ENCODE measurements around the gene IGF2.

IGF2 gene

DNA sequence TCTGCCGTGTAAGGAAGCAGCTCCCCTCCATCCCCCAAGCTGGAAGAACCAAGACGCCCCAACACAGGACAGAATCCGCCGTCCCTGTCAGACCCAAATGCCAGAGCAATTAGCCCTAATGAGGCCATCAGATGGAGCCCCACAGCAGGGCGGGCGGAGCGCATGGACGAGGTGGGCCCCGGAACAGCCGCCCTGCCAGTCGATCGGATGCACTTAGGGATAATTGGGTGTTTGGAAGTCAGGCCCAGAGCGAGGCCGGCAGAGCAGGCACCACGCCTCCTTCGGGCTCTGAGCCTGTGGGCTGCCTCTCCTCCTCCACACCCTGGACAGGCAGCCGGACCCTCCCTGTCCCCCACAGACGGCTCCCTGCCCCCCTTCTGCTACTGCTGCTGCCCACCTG is 37.9 kb upstream of the IGF2 start:
- Histone ChIP-seq H3K27me3 (ENCODE audit: insufficient read depth, low read length) (no peaks in the 10 kb centered on the region), H2AK5ac (ENCODE audit: low read length) (no peak overlapping the region), H3K4me1 (ENCODE audit: control insufficient read depth in 1 of 2, insufficient read depth in 2 of 2, low read length in 2 of 2) (no peaks in the 10 kb centered on the region), H2AFZ (ENCODE audit: insufficient read depth, low read length, poor library complexity) (no peak overlapping the region), H3K79me1 (ENCODE audit: low read length) (no peaks in the 10 kb centered on the region), H2BK12ac (ENCODE audit: low read length) (no peak overlapping the region), H3K4ac (ENCODE audit: low read depth, low read length) (no peak overlapping the region), H2BK5ac (ENCODE audit: low read depth, low read length, poor library complexity) (no peak overlapping the region), H4K12ac (ENCODE audit: low read depth, low read length) (no peak overlapping the region), H3K36me3 (ENCODE audit: control insufficient read depth in 1 of 2, insufficient read depth in 2 of 2, low read length in 2 of 2) (no peaks in the 10 kb centered on the region), H3K27ac (ENCODE audit: low read depth, low read length) (no peak overlapping the region), H4K91ac (ENCODE audit: low read depth, low read length) (no peak overlapping the region), H3K4me2 (ENCODE audit: low read length) (no peak overlapping the region), H3K23ac (ENCODE audit: low read length) (no peak overlapping the region), H3K79me2 (ENCODE audit: control insufficient read depth, insufficient read depth, low read length, poor library complexity) (no peaks in the 10 kb centered on the region), H3K9ac (ENCODE audit: low read length) (no peak overlapping the region), H3K18ac (ENCODE audit: low read length) (no peak overlapping the region), H2BK120ac (ENCODE audit: insufficient read depth, low read length, poor library complexity) (no peak overlapping the region), H4K8ac (ENCODE audit: low read depth, low read length) (no peak overlapping the region), H3K9me3 (ENCODE audit: insufficient read depth, low read depth, low read length) (peaks cover 4% of the 10 kb centered on the region), H3K14ac (ENCODE audit: low read length) (no peak overlapping the region), H3K4me3 (ENCODE audit: low read depth, low read length) (no peak overlapping the region)
- no peak for DNase-seq
- WGBS (ENCODE audit: extremely low coverage, insufficient coverage, insufficient read length): no CpG with 5 or more reads among the region's 18 CpGs

DNA sequence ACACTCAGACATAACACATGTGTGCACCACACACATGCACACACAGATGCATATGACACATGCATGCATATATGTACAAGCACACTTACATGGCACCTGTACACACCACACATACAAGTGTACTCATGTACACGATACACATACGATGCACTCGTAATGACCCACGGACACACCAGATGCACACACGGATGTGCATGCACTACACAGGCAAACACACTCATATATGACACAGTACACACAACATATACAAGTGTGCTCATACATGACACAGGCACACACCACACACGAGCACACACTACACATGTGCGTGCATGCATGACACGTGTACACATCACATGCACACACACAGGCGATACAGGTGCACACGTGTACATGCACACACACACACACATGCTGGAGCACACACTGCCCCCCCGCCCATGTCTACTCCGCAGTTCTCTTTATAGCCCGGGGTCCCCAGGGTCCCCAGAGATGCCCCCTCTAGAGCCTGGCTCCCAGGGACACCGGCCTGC is 37.3 kb upstream of the IGF2 start:
- no CpG with 5 or more reads among the region's 14 CpGs for WGBS (ENCODE audit: extremely low coverage, insufficient coverage, insufficient read length)
- H3K4ac ChIP-seq (ENCODE audit: low read depth, low read length): no peak overlapping the region
- H3K18ac ChIP-seq (ENCODE audit: low read length): no peak overlapping the region

DNA sequence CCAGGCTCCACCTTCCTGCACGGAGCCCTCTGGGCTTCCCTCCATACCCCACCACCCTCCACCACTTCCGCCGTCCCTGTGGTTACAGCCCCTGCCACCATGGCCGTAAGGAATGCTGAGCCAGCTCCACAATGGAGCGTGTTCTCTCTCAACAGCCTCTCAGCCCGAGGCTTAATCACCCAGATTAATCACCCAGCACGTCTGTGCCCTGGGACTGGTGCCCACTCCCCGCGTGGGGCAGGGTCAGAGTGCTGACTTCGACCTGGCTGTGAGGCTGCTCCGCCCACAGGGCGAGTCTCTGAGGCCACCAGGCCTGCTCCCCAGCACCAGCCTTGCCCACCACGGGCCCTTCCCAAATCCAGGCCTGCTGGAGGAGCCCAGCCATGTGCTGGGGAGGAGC is 36.5 kb upstream of the IGF2 start:
- Histone ChIP-seq H3K9me3 (ENCODE audit: insufficient read depth, low read depth, low read length) (peaks cover 4% of the 10 kb centered on the region), H2AFZ (ENCODE audit: insufficient read depth, low read length, poor library complexity) (no peak overlapping the region), H3K4me3 (ENCODE audit: low read depth, low read length) (peak overlapping the region; percentile 46), H3K23ac (ENCODE audit: low read length) (no peak overlapping the region), H2BK12ac (ENCODE audit: low read length) (no peak overlapping the region), H2BK120ac (ENCODE audit: insufficient read depth, low read length, poor library complexity) (no peak overlapping the region), H3K4ac (ENCODE audit: low read depth, low read length) (no peak overlapping the region), H2BK5ac (ENCODE audit: low read depth, low read length, poor library complexity) (no peak overlapping the region), H2AK5ac (ENCODE audit: low read length) (no peak overlapping the region), H3K36me3 (ENCODE audit: control insufficient read depth in 1 of 2, insufficient read depth in 2 of 2, low read length in 2 of 2) (no peaks in the 10 kb centered on the region), H3K9ac (ENCODE audit: low read length) (no peak overlapping the region), H3K79me2 (ENCODE audit: control insufficient read depth, insufficient read depth, low read length, poor library complexity) (no peaks in the 10 kb centered on the region), H3K14ac (ENCODE audit: low read length) (no peak overlapping the region), H3K27ac (ENCODE audit: low read depth, low read length) (no peak overlapping the region), H3K79me1 (ENCODE audit: low read length) (no peaks in the 10 kb centered on the region), H4K12ac (ENCODE audit: low read depth, low read length) (no peak overlapping the region), H4K91ac (ENCODE audit: low read depth, low read length) (no peak overlapping the region), H3K27me3 (ENCODE audit: insufficient read depth, low read length) (no peaks in the 10 kb centered on the region), H3K4me1 (ENCODE audit: control insufficient read depth in 1 of 2, insufficient read depth in 2 of 2, low read length in 2 of 2) (no peaks in the 10 kb centered on the region), H3K18ac (ENCODE audit: low read length) (no peak overlapping the region), H3K4me2 (ENCODE audit: low read length) (no peak overlapping the region), H4K8ac (ENCODE audit: low read depth, low read length) (no peak overlapping the region)
- DNase-seq: no peak
- WGBS (ENCODE audit: extremely low coverage, insufficient coverage, insufficient read length): no CpG with 5 or more reads among the region's 13 CpGs

More for the DNA sequence above, 37.3 kb upstream of the IGF2 start:
- no peak overlapping the region for H4K8ac ChIP-seq (ENCODE audit: low read depth, low read length)
- H3K27ac ChIP-seq (ENCODE audit: low read depth, low read length): no peak overlapping the region
- DNase-seq: no peak
- no peak overlapping the region for H3K14ac ChIP-seq (ENCODE audit: low read length)
- no peak overlapping the region for H2BK120ac ChIP-seq (ENCODE audit: insufficient read depth, low read length, poor library complexity)
- H2BK5ac ChIP-seq (ENCODE audit: low read depth, low read length, poor library complexity): no peak overlapping the region
- H3K4me3 ChIP-seq (ENCODE audit: low read depth, low read length): peak overlapping the region; percentile 46
- H3K79me2 ChIP-seq (ENCODE audit: control insufficient read depth, insufficient read depth, low read length, poor library complexity): no peaks in the 10 kb centered on the region
- no peak overlapping the region for H2BK12ac ChIP-seq (ENCODE audit: low read length)
- no peak overlapping the region for H2AK5ac ChIP-seq (ENCODE audit: low read length)
- no peaks in the 10 kb centered on the region for H3K79me1 ChIP-seq (ENCODE audit: low read length)
- H4K12ac ChIP-seq (ENCODE audit: low read depth, low read length): no peak overlapping the region
- H3K9me3 ChIP-seq (ENCODE audit: insufficient read depth, low read depth, low read length): peaks cover 4% of the 10 kb centered on the region
- no peak overlapping the region for H3K4me2 ChIP-seq (ENCODE audit: low read length)
- H3K23ac ChIP-seq (ENCODE audit: low read length): peak overlapping the region; percentile 27
- no peak overlapping the region for H4K91ac ChIP-seq (ENCODE audit: low read depth, low read length)
- no peak overlapping the region for H3K9ac ChIP-seq (ENCODE audit: low read length)
- H2AFZ ChIP-seq (ENCODE audit: insufficient read depth, low read length, poor library complexity): no peak overlapping the region
- no peaks in the 10 kb centered on the region for H3K27me3 ChIP-seq (ENCODE audit: insufficient read depth, low read length)
- no peaks in the 10 kb centered on the region for H3K36me3 ChIP-seq (ENCODE audit: control insufficient read depth in 1 of 2, insufficient read depth in 2 of 2, low read length in 2 of 2)
- H3K4me1 ChIP-seq (ENCODE audit: control insufficient read depth in 1 of 2, insufficient read depth in 2 of 2, low read length in 2 of 2): no peaks in the 10 kb centered on the region

DNA sequence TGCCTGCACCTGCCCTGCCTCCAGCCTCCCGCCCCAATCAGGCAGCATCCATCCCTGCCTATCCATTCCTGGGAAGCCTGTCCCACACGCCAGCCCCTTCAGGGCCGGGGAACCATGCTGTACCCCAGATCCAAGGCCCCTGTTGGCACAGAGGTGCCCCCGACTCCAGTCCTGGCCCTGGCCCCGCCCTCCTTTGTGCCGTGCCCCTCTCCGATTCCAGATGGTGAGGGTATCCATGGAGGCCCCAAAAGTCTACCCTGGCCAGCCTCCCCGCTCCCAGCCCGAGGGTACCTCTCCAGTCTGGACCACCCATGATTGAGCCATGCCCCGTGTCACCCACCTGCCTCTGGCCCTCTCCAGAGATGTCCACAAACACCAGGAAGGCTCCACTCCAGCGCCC is 35.2 kb upstream of the IGF2 start:
- H3K18ac ChIP-seq (ENCODE audit: low read length): no peak overlapping the region
- H3K36me3 ChIP-seq (ENCODE audit: control insufficient read depth in 1 of 2, insufficient read depth in 2 of 2, low read length in 2 of 2): no peaks in the 10 kb centered on the region
- WGBS (ENCODE audit: extremely low coverage, insufficient coverage, insufficient read length): no CpG with 5 or more reads among the region's 11 CpGs

More for the DNA sequence above, 35.2 kb upstream of the IGF2 start:
- no peaks in the 10 kb centered on the region for H3K27me3 ChIP-seq (ENCODE audit: insufficient read depth, low read length)
- H3K23ac ChIP-seq (ENCODE audit: low read length): no peak overlapping the region
- H3K9me3 ChIP-seq (ENCODE audit: insufficient read depth, low read depth, low read length): peaks cover 4% of the 10 kb centered on the region
- DNase-seq: no peak
- H3K14ac ChIP-seq (ENCODE audit: low read length): no peak overlapping the region
- no peak overlapping the region for H3K9ac ChIP-seq (ENCODE audit: low read length)
- H3K4me1 ChIP-seq (ENCODE audit: control insufficient read depth in 1 of 2, insufficient read depth in 2 of 2, low read length in 2 of 2): no peaks in the 10 kb centered on the region
- no peak overlapping the region for H3K4ac ChIP-seq (ENCODE audit: low read depth, low read length)
- H3K79me2 ChIP-seq (ENCODE audit: control insufficient read depth, insufficient read depth, low read length, poor library complexity): no peaks in the 10 kb centered on the region
- H3K4me2 ChIP-seq (ENCODE audit: low read length): no peak overlapping the region
- H2AFZ ChIP-seq (ENCODE audit: insufficient read depth, low read length, poor library complexity): no peak overlapping the region
- no peak overlapping the region for H2BK5ac ChIP-seq (ENCODE audit: low read depth, low read length, poor library complexity)
- H4K12ac ChIP-seq (ENCODE audit: low read depth, low read length): no peak overlapping the region
- H2AK5ac ChIP-seq (ENCODE audit: low read length): no peak overlapping the region
- no peak overlapping the region for H4K91ac ChIP-seq (ENCODE audit: low read depth, low read length)
- H3K4me3 ChIP-seq (ENCODE audit: low read depth, low read length): no peak overlapping the region
- no peaks in the 10 kb centered on the region for H3K79me1 ChIP-seq (ENCODE audit: low read length)
- no peak overlapping the region for H4K8ac ChIP-seq (ENCODE audit: low read depth, low read length)
- H2BK120ac ChIP-seq (ENCODE audit: insufficient read depth, low read length, poor library complexity): no peak overlapping the region
- no peak overlapping the region for H3K27ac ChIP-seq (ENCODE audit: low read depth, low read length)
- no peak overlapping the region for H2BK12ac ChIP-seq (ENCODE audit: low read length)

Data from trophoblast cell (in vitro differentiated cells and primary cell).